ENCODE data around the gene BRF1.

Gene BRF1

GRCh38 chr14:105169776-105170655, 130.8 kb downstream of the BRF1 start:
- peak; percentile 21 for DNase-seq

DNA sequence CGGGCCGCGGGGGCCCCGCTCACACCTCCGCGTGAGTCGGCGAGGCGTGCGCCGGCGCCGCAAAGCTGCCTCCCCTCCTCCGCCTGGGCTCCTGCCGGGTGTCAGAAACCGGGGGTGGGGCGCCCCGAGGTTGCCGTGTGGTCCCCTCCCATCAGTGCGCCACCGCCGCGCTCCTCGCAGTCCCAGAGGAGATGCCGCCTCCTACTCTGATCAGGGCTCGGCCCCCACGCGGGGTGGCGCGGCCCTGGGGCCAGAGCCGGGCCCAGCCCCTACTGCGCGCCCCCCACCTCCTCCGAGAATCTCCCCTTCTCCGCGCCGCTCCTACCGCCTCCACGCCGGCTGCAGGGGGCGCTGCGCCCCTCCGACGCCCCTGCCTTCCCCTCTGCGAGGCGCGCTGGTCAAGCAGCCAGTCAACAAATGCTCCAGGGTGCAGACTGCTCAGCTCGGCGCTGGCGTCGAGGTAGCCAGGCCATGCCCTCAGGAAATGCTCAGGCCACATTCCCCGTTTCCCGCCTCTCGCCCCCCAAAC, 131.8 kb downstream of the BRF1 start:
- peak; percentile 32 for DNase-seq

DNA sequence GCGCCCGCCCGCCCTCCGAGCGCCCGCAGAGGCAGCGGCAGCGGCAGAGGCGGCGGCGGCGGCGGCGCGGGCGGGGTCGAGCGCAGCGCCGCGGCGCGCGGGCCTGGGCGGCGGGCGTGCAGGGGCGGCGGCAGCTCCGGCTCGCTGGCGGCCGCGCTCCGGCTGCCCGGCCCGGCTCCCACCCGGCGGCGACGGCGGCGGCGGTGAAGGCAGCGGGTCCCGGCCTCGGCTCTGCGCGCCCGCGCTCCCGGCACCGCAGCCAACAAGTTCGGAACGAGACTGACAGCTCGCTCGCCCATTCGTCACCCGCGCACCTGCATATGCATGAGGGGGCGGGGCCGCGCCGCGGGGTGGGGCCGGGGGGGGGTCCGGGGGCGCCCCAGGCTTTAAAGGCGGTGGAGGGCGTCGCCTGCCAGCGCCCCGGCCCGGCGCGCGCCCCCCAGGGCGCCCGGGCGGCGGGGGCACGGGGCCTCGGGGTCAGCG, 132.3 kb downstream of the BRF1 start, which contains the start of gene JAG2:
TSS of gene JAG2 (minus strand) at position 281 of the 483 bp plus-strand sequence. CDS start 356 bp downstream, outside the sequence.
- peak; percentile 50 for DNase-seq

DNA sequence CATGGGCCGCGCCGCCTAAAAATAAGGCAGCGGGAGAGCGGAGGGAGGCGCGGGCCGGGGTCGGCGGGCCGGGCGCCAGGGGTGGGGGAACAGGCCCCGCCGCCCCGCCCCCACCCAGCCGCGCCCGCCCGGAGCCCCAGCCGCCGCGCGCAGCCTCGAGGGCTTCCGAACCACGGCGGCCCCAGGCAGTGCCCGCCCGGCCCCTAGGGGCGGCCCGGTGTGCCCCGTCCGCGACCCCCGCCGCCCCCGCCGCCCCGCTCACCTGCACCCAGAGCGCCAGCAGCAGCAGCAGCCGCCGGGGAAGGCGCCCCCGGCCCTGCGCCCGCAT, 132.7 kb downstream of the BRF1 start:
- DNase-seq: no peak

DNA sequence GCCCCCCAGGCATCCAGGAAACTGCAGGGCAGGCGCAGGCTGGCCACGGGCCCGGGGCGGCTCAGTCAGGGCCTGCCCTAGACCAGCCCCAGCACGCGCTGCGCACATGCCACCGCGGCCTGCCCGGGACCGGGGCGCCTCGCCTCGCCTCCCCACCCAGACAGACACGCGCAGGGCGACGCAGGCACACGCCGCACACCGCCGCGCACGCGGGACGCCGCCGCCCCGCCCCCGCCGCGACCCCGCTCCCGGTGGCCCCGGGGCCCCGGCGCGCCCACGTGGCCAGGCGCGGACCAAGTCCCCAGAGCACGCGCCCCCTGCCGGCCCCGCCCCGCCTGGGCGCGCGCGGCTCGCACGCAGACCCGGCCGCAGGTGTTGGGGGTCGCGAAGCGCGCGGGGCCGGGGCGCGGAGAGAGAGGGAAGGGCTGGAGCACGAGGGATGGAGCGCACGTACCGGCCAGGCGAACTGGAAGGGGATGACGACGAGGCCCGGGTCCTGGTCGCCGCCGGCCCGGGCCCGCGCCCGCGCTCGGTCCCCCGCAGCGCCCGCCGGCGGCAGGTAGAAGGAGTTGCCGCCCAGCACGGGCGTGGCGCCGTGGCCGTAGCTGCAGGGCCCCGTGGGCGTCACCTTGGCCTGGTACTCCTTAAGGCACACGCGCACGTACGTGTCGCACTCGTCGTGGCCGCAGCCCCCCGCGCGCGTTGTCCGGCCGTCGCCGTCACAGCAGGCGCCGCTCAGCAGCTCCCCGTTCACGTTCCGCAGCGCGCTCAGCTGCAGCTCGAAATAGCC, 133.3 kb downstream of the BRF1 start:
- no peak for DNase-seq

DNA sequence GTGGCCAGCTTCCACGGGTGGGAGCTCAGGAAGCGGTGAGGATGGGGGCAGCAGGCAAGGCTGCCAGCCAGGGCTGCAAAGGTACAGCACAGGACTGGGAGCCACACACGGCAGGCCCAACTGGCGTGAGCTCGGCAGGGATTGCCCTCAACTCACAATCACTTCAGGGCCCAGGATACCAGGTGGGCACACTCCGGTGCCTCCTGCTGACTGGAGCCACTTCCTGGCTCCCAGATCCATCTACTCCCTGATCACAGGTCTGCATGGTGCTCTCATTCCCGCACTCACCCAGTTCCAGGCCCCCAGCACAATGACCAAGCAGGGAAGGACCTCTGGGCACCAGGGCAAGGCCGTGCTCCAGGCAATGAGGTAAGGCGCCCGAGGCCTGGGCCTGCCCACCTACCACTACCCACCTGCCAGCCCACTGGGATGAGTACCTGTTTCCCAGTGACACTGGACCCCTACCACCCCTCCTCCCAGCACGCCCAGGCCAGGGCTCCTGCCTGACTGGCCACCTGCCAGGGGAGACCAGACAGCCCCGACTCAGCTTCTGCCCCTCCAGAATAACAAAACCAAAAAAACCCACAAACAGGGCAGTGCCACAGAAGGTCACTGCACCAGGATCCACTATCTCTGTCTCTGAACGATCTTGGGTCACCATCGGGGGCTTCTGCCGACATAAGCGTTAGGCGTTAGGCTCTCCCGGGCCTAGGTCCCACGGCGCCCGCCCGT, 134.1 kb downstream of the BRF1 start:
- DNase-seq: no peak

GRCh38 chr14:105165761-105166485, 134.9 kb downstream of the BRF1 start:
- DNase-seq: no peak

DNA sequence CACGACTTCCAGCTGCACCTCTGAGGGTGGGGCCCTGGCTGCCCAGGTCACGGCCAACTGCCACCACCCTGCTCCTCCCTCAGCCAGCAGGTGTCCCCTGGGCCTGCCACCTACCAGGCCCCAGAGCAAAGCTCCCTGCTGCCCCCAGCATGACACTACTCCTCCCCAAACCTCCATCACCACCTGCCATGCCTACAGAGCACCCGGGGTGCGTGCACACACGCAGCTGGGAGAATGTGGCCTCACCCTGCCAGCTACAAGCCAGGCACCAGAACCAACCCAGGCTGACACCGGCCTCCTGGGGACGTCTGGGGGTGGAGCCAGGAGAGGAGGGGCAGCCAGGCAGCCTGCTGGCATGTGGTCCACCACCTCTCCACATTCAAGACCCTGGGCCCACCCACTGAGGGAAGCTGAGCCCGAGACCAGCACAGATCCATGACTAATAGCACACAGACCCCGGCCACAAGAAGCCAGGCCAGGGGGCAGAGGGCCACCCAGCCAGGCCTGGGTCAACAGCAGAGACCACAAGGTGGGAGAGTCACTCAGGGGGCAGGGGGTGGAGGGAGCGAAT, 135.6 kb downstream of the BRF1 start:
- no peak for DNase-seq

GRCh38 chr14:105163040-105163742, 137.6 kb downstream of the BRF1 start:
- no peak for DNase-seq

GRCh38 chr14:105162669-105162979, 138.2 kb downstream of the BRF1 start:
- DNase-seq: no peak

DNA sequence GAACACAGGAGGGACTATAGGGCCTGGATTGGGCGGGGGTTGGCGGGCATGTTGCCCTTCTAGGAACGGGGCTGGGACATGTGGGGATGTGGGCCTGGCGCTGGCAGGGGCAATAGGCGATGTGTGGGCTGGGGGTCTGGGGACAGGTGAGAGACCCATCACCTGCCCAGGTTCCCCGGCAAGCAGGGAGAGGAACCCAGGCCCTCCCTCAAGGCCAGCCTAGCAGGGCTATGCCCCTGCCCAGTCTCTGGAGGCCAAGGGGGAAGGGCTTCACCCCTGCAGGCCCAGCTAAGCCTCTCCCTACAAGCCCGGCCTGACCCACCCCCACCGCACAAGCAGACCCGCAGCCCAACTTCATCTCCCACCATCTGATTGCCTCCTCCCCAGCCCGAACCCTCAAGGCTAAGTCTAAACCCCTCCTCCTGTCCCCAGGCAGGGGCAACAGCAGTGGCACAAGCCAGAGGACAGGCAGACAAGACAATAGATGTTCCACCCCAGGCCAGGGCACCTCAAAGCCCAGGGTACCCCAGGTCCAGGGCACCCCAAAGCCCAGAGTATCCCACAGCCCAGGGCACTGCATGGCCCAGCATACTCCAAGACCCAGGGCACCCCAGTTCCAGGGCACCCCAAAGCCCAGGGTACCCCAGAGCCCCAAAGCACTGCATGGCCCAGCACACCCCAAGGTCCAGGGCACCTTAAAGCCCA, 138.7 kb downstream of the BRF1 start:
- no peak for DNase-seq

- no peak for DNase-seq
Measured at GRCh38 chr14:105161309-105161708, 139.5 kb downstream of the BRF1 start.

DNA sequence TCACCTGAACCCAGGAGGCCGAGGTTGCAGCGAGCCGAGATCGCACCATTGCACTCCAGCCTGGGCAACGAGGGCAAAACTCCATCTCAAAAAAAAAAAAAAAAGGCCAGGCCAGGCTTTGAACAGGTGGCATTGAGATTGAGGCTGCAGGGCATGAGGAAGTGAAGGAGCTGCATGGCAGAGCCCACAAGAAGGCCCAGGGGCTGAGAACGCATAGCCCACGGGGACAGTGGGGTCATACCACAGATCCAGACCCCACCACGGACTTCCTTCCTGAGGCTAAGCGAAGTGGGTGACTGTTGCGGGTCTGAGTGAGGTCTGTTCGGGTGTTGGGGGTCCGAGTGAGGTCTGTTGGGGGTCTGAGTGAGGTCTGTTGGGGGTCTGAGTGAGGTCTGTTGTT, 140.0 kb downstream of the BRF1 start:
- DNase-seq: no peak

DNA sequence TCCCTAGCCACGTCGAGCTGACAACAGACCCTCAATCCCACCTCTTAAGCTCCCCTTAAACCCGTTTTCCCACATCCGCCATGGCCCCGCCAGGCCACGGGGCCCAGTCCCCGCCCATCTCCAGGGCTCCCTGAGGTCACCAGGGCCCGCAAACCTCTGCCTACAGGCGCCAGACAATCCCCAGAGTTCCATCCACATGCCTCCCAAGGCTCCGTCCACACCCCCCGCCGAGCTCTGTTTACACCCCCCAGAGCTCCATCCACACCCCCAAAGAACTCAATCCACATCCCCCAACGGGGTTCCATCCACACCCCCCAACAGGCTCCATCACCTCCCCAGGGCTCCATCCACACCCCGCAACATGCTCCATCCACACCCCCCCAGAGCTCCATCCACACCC, 141.5 kb downstream of the BRF1 start:
- no peak for DNase-seq
